Stimulated activated CD8-positive, alpha-beta memory T cell treated with anti-CD3 and anti-CD28 coated beads, Interleukin-7, amount 100 ng/mL, for 1 hour (primary cell): ENCODE data around the gene ZNF516.

Experiments
- DNase-seq, 2 donors: peaks; one replicate each; pipeline ENCODE4 v3.0.0-alpha.2; 2020; ENCODE audit warnings: low read depth in 2 of 2

Gene ZNF516

DNA sequence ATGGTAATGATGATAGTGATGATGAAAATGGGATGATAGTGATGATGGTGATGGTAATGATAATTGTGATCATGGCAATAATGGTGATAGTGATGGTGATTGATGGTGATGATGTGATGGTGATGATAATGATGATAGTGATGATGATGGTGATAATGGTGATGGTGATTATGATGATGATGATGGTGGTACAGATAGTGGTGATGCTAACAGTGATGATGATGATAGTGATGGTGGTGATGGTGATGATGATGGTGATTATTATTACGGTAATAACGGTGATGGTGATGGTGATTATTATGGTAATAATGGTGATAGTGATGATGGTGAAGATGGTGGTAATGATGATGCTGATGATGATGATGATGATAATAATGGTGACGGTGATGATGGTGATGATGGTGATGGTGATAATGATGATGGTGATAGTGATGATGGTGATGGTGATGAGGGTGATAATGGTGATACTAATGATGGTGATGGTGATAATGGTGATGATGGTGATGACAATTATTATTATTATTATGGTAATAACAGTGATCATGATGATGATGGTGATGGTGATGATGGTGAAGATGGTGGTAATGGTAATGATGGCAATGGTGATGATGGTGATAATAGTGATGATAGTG, 151.0 kb downstream of the ZNF516 start:
- no peak for DNase-seq

- no peak for DNase-seq
Observed at GRCh38 chr18:76340410-76340809, 154.6 kb downstream of the ZNF516 start.

- no peak for DNase-seq
Observed at GRCh38 chr18:76339246-76339620, 155.8 kb downstream of the ZNF516 start.

DNA sequence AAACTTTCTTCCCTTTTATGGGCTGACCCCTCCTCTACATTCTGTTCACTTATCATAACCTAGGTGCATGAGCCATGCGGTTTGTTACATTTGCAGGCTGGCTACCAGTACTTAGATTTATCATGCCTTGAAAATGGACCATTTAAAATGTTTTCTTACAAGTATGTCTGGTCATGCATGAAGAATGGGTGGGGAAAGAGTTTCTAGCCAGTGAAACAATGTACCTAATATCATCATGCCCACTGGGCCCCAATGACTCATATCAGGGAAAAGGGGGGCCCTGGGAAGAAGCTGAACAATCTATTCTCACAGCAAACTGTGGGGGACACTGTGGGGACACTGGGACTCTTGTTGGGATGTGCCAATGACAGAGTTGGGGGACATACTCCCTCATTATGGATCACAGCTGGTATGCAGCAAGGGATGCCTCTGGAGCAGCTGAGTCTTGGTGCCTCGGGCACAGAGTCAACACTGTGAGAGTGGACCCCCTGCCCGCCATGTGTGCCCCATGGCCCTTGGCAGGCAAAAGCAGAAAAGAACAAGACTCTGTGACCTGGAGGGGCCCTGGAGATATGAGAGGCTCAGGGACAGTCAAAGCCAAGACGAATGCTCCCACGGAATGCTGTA, 156.3 kb downstream of the ZNF516 start:
- DNase-seq: no peak

DNA sequence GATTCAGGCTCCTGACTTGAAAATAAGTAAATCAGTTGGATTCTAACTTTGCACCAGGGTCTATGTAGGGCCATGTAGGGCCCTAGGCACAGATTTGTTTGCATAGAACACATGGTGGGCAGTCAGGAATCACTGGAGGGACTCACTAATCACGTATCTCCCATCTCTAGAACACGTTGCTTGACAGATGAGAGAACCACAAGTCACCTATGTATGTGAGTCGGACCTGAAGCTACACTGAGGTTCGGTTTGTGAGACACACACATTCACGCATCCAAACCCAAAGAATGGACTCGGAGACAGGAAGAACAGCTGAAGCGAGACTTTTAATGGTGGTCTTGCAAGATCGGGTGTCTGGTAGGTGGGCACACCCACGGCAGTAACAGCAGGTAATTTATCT, 157.0 kb downstream of the ZNF516 start:
- DNase-seq: no peak

DNA sequence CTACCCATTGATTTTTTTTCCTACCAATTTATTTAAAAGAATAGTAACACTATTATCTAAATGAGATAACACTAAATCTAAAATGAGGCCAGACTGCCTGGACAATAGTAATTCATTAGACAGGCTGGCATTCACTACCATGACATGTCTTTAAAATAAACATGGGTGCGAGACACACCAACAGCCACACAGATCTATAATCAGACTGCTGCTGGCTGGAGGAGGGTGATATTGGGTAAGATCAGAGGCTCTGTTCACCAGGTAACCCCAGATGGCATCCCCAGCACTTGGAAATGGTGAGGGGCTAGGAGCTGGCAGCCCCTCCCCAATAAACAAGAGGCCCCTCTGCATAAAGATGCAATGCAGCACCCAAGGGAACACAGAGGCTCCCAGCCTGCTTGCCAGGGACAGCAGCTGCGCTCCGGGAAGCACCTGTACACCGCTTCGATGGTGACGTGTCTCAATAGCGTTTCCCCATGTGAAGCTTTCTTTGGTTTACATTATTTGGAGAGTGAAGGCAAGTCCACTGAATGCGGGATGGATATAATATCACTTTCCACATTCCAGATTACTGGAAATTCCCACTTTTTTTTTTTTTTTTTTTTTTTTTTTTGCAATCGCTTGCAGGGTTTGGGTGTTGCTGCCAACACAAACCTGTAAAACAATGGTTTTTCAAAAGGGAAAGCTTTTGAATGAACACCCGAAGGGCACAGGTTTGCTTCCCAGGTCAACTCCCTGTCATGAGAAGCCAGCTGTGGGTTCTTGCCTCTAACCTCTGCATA, 159.0 kb downstream of the ZNF516 start:
- no peak for DNase-seq

GRCh38 chr18:76328140-76328539, 166.9 kb downstream of the ZNF516 start:
- no peak for DNase-seq

- no peak for DNase-seq
Observed at GRCh38 chr18:76323891-76324290, 171.2 kb downstream of the ZNF516 start.

- DNase-seq: no peak
Observed at GRCh38 chr18:76322686-76323085, 172.4 kb downstream of the ZNF516 start.

DNA sequence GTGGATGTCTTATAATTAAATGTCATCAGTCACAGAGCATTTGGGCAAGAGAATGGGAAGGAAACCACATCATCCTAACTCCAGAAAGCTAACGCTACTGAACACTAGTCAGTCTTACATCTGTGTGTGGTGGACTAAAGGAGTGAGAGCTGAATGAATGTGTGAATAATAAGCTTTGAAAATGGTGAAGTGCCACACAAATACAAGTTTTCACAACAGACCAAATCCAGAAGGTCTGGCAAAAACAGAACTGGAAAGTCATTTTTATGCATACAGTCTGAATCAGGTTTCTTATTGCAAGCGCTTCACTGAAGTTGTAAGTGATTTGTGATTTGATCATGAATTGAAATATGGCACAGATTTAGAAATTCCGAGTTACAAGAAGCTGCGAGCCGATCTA, 175.7 kb downstream of the ZNF516 start:
- no peak for DNase-seq

GRCh38 chr18:76318607-76319006, 176.4 kb downstream of the ZNF516 start:
- DNase-seq: no peak

- no peak for DNase-seq
Observed at GRCh38 chr18:76317136-76317535, 177.9 kb downstream of the ZNF516 start.

- DNase-seq: no peak
Observed at GRCh38 chr18:76315722-76316230, 179.3 kb downstream of the ZNF516 start.

GRCh38 chr18:76314496-76314895, 180.5 kb downstream of the ZNF516 start:
- DNase-seq: no peak

- no peak for DNase-seq
Observed at GRCh38 chr18:76314015-76314414, 181.0 kb downstream of the ZNF516 start.
